Measurements from ENCODE around the gene TWF2. TPM values are rescaled to one million over a fixed set of nuclear protein-coding genes. Genes with fewer than 3 reads are reported as not detected.
A peak's percentile ranks its signal among the peaks of the same experiment; 100 is the strongest.

TWF2 gene
- total and polyA plus RNA-seq, 2 of the 13 experiments (the other 11 are each of a cell fraction or from before 2014, with no cell fraction given) = 45.5 to 108 TPM

- no peaks in the 10 kb centered on the region for H3K36me3 ChIP-seq (replicated peaks in 1 of 2; ENCODE audit: control insufficient read depth in 1 of 2, insufficient read depth in 2 of 2, low read length in 2 of 2)
- intact Hi-C loops (cut with micrococcal nuclease; ENCODE audit: unreplicated experiment) (no loop called here), in situ Hi-C loops (cut with HindIII; ENCODE audit: extremely low pct_ligation_motif_present, low pct_unique_long_range_greater_than_20kb) (no loop called here)
- peaks cover 23% of the 10 kb centered on the region for H3K79me2 ChIP-seq (ENCODE audit: insufficient read depth, low read length)
- CTCF ChIA-PET (ENCODE audit: low intra/inter-chr PET ratio, low total read pairs) = no interaction called here
- H3K4me2 ChIP-seq (ENCODE audit: low read depth, low read length) = no peak overlapping the region
- no peaks in the 10 kb centered on the region; a peak in 1 of 5 replicates for H3K27me3 ChIP-seq (ENCODE audit: control insufficient read depth in 1 of 2, insufficient read depth in 2 of 2, low read length in 2 of 2)
- H3K27ac ChIP-seq (ENCODE audit: extremely low read length, insufficient read depth, low read length) = no peak overlapping the region
- no peak overlapping the region for H2AFZ ChIP-seq (ENCODE audit: low read length)
- BruUV-seq (replicated peaks) = no TSS peak
- ATAC-seq (no peak), DNase-seq (ENCODE audit: low spot score) (no peak), FAIRE-seq (no peak)
- no peaks in the 10 kb centered on the region for H3K9me3 ChIP-seq (ENCODE audit: low read length)
- POLR2A ChIA-PET = interaction anchor here (0.6 to 1.7 kb wide), 11 partner anchors 8 to 245 kb away, joined by 3 to 15 read pairs (median 4); partner anchors contain the start of genes GLYCTK, RPL29, TLR9 and WDR82
- no peak for TF ChIP-seq PRPF4 (IDR thresholded peaks at IDR 0.05; ENCODE audit: low read depth, low read length, poor library complexity, severe bottlenecking)
- TF ChIP-seq, protein P1, sequence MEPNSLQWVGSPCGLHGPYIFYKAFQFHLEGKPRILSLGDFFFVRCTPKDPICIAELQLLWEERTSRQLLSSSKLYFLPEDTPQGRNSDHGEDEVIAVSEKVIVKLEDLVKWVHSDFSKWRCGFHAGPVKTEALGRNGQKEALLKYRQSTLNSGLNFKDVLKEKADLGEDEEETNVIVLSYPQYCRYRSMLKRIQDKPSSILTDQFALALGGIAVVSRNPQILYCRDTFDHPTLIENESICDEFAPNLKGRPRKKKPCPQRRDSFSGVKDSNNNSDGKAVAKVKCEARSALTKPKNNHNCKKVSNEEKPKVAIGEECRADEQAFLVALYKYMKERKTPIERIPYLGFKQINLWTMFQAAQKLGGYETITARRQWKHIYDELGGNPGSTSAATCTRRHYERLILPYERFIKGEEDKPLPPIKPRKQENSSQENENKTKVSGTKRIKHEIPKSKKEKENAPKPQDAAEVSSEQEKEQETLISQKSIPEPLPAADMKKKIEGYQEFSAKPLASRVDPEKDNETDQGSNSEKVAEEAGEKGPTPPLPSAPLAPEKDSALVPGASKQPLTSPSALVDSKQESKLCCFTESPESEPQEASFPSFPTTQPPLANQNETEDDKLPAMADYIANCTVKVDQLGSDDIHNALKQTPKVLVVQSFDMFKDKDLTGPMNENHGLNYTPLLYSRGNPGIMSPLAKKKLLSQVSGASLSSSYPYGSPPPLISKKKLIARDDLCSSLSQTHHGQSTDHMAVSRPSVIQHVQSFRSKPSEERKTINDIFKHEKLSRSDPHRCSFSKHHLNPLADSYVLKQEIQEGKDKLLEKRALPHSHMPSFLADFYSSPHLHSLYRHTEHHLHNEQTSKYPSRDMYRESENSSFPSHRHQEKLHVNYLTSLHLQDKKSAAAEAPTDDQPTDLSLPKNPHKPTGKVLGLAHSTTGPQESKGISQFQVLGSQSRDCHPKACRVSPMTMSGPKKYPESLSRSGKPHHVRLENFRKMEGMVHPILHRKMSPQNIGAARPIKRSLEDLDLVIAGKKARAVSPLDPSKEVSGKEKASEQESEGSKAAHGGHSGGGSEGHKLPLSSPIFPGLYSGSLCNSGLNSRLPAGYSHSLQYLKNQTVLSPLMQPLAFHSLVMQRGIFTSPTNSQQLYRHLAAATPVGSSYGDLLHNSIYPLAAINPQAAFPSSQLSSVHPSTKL (CRISPR knock-in tag; IDR thresholded peaks at IDR 0.05) = no peak
- no peak for TF ChIP-seq RAD51 (IDR thresholded peaks at IDR 0.05; ENCODE audit: borderline replicate concordance)
- TF ChIP-seq ZNF124 (CRISPR knock-in tag; IDR thresholded peaks at IDR 0.05) = 0 out of 2 replicates have a peak, but pooled peaks have one; percentile 5
- TF ChIP-seq ZNF101 (CRISPR knock-in tag; IDR thresholded peaks at IDR 0.05; ENCODE audit: borderline replicate concordance, low read depth) = no peak
- TF ChIP-seq KAT8 (CRISPR knock-in tag; IDR thresholded peaks at IDR 0.05) = peak; percentile 14; the same call in 1 of the 2 replicates
- TF ChIP-seq ZFYVE20 (CRISPR knock-in tag; IDR thresholded peaks at IDR 0.05; ENCODE audit: borderline replicate concordance, low read depth) = no peak
- TF ChIP-seq, protein P2, sequence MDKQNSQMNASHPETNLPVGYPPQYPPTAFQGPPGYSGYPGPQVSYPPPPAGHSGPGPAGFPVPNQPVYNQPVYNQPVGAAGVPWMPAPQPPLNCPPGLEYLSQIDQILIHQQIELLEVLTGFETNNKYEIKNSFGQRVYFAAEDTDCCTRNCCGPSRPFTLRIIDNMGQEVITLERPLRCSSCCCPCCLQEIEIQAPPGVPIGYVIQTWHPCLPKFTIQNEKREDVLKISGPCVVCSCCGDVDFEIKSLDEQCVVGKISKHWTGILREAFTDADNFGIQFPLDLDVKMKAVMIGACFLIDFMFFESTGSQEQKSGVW (CRISPR knock-in tag; IDR thresholded peaks at IDR 0.05; ENCODE audit: borderline replicate concordance) = no peak
- TF ChIP-seq MAFK (conservative IDR thresholded peaks at IDR 0.05 in 1 of 2, IDR thresholded peaks at IDR 0.05 in 1 of 2; ENCODE audit: low read length in 2 of 2) = peak in 1 of 2 experiments; percentile 31; a peak in 1 of 4 replicates
- no peak for TF ChIP-seq ZNF660 (CRISPR knock-in tag; IDR thresholded peaks at IDR 0.05; ENCODE audit: borderline replicate concordance, low read depth)
- TF ChIP-seq TRAFD1 (CRISPR knock-in tag; IDR thresholded peaks at IDR 0.05; ENCODE audit: borderline replicate concordance) = no peak
- 0 out of 2 replicates have a peak, but pooled peaks have one; percentile 41 for TF ChIP-seq SSRP1 (CRISPR knock-in tag; IDR thresholded peaks at IDR 0.05)
- TF ChIP-seq ZNF10 (CRISPR knock-in tag; IDR thresholded peaks at IDR 0.05; ENCODE audit: borderline replicate concordance, low read depth) = no peak
- no peak overlapping the region for H3K9ac ChIP-seq (ENCODE audit: insufficient read depth, low read depth, low read length)
- H3K4me3 ChIP-seq (replicated peaks in 1 of 3; ENCODE audit: insufficient read depth in 1 of 3, low read depth in 2 of 3, low read length in 3 of 3) = no peak overlapping the region
- 98% methylated on average over 4 of the region's 4 CpGs for WGBS (ENCODE audit: low lambda C conversion rate)
- H4K20me1 ChIP-seq (ENCODE audit: insufficient read depth, low read length) = peaks cover 13% of the 10 kb centered on the region; the same call in 1 of the 2 replicates
- peaks cover 64% of the 10 kb centered on the region for H3K4me1 ChIP-seq (ENCODE audit: insufficient read depth, low read length)
Observed at GRCh38 chr3:52240886-52241370, 2.0 kb upstream of the TWF2 start.
